OCI-LY3 (cell line): ENCODE measurements around the gene TAMALIN.

Experiments used
- EZH2phosphoT487 ChIP-seq: fragments of 200-600 bp; shearing (Covaris generic); IDR thresholded peaks from 2 replicates; pipeline ENCODE4 v1.6.1; 2018; ENCODE audit warnings: antibody characterized with exemption, mixed run types, low read depth
- TF ChIP-seq, protein P1 (sequence below): fragments of 200-600, 300-600 bp; sonication (generic); IDR thresholded peaks from 2 replicates; pipeline ENCODE4 v1.5.1; 2014; ENCODE audit warnings: antibody characterized with exemption, low read length, low read depth

DNA sequence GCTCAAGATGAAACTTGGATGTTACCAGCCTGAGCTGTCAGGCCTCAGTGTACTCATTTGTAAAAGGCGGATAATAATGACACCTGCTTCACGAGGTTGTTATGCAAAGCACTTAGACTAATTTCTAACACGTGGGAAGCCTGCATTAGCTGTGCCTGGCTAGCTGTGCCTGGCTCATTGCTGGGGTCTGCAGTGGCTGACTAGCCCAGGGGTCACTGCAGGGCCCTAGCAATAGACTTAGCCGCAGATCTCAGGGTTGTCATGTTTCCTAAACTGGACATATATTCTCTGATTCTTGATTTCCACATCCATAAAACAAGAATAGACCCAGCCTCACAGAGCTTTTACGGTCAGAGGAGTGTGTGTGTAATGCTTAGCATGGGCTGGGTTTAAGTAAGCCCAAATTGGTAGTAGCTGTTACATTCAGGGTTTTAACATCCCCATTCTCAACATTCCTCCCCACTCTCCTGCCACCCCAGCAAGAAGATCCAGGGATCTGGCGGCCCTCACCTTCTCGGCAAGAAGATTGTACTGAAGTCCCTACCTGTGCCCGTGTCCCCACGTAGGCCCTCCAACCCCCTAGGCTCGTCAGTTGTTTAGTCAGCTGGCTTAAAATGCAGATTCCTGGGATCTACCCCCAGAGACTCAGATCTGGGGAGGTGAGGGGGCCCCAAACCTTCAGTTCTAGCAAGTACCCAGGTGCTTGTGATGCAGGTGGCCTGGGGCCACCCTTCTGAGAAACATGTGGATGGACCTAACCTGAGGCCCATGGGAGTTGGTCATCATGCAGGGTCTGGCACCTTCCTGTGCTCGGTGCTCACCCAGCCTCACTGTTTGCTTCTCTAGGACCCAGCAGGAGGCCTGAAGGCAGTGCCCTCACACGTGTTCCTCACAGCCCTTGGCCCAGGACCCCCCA is 53.1 kb downstream of the TAMALIN start:
- TF ChIP-seq, protein P1, sequence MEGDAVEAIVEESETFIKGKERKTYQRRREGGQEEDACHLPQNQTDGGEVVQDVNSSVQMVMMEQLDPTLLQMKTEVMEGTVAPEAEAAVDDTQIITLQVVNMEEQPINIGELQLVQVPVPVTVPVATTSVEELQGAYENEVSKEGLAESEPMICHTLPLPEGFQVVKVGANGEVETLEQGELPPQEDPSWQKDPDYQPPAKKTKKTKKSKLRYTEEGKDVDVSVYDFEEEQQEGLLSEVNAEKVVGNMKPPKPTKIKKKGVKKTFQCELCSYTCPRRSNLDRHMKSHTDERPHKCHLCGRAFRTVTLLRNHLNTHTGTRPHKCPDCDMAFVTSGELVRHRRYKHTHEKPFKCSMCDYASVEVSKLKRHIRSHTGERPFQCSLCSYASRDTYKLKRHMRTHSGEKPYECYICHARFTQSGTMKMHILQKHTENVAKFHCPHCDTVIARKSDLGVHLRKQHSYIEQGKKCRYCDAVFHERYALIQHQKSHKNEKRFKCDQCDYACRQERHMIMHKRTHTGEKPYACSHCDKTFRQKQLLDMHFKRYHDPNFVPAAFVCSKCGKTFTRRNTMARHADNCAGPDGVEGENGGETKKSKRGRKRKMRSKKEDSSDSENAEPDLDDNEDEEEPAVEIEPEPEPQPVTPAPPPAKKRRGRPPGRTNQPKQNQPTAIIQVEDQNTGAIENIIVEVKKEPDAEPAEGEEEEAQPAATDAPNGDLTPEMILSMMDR: no peak
- no peak for TF ChIP-seq EZH2phosphoT487
